Fibroblast of skin of scalp (primary cell): ENCODE results near the gene GTPBP2. TPM values are rescaled to one million over a fixed set of nuclear protein-coding genes. Genes with fewer than 3 reads are reported as not detected.
"Not testable (repeated sequence)": the region's sequence is repeated elsewhere in the genome, so short reads cannot be mapped to it uniquely, and the experiment has no call there.

Experiments used
- DNase-seq: peaks from one replicate; pipeline ENCODE4 v3.0.0-alpha.2; 2013
- polyA plus RNA-seq, 2 experiments: library from polyadenylated mRNA; unstranded; fragments of 120-200 nt; gene quantifications; one replicate each; pipeline ENCODE4 v1.2.1, GENCODE V29; 2013; ENCODE audit not compliant: insufficient read length in 2 of 2

GTPBP2 gene
- 90.7 TPM for polyA plus RNA-seq (2013, experiment 1 of 2; ENCODE audit: insufficient read length)
- 90.0 TPM for polyA plus RNA-seq (2013, experiment 2 of 2; ENCODE audit: insufficient read length)

GRCh38 chr6:43629104-43629504, at the start of gene GTPBP2:
TSS of gene GTPBP2 (minus strand) at chr6:43629264. CDS start at chr6:43629162, 102 bp downstream.
- DNase-seq: peak; percentile 100

GRCh38 chr6:43678341-43678740, 49.3 kb upstream of the GTPBP2 start:
- DNase-seq: no peak

- DNase-seq: no peak
Measured at GRCh38 chr6:43677759-43678158, 48.7 kb upstream of the GTPBP2 start.

- DNase-seq: no peak
Measured at GRCh38 chr6:43676962-43677606, 48.0 kb upstream of the GTPBP2 start.

- DNase-seq: no peak
Measured at GRCh38 chr6:43674921-43675320, 45.9 kb upstream of the GTPBP2 start.

- no peak for DNase-seq
Measured at GRCh38 chr6:43674291-43674690, 45.2 kb upstream of the GTPBP2 start.

- no peak for DNase-seq
Measured at GRCh38 chr6:43673444-43674084, 44.5 kb upstream of the GTPBP2 start.

GRCh38 chr6:43671801-43672690, 43.0 kb upstream of the GTPBP2 start:
- no peak for DNase-seq

GRCh38 chr6:43671011-43671800, 42.1 kb upstream of the GTPBP2 start:
- no peak for DNase-seq

- no peak for DNase-seq
Measured at GRCh38 chr6:43670623-43670986, 41.5 kb upstream of the GTPBP2 start.

- DNase-seq: no peak
Measured at GRCh38 chr6:43669922-43670622, 41.0 kb upstream of the GTPBP2 start.

GRCh38 chr6:43669050-43669921, 40.2 kb upstream of the GTPBP2 start:
- DNase-seq: no peak

GRCh38 chr6:43668151-43669028, 39.3 kb upstream of the GTPBP2 start:
- peak; percentile 83 for DNase-seq

GRCh38 chr6:43667245-43668150, 38.4 kb upstream of the GTPBP2 start:
- DNase-seq: peak; percentile 69

GRCh38 chr6:43666196-43666920, 37.3 kb upstream of the GTPBP2 start:
- no peak for DNase-seq

GRCh38 chr6:43665376-43665775, 36.3 kb upstream of the GTPBP2 start:
- no peak for DNase-seq

- not testable (repeated sequence) for DNase-seq
Measured at GRCh38 chr6:43662948-43663347, 33.9 kb upstream of the GTPBP2 start.

- no peak for DNase-seq
Measured at GRCh38 chr6:43658161-43658560, 29.1 kb upstream of the GTPBP2 start.
